Posterior vena cava (tissue), 2 donors: ENCODE measurements around the gene HDGF. TPM values are rescaled to one million over a fixed set of nuclear protein-coding genes. Genes with fewer than 3 reads are reported as not detected.

ENCODE experiments used
- DNase-seq: peaks from one replicate; pipeline ENCODE4 v3.0.0-alpha.2; 2020; ENCODE audit warnings: low spot score
- intact Hi-C, 2 donors: fragments of 100-400 bp; cut with DNase I; formaldehyde crosslinking; loops; one replicate each; pipeline versions ENCODE4 v1.14.1 to v1.14.2; 2022 to 2023
- long read RNA-seq, 2 donors: library from polyadenylated mRNA; unstranded; transcript quantifications; one replicate each; pipeline ENCODE4 v2.0.0, GENCODE V29; 2020 to 2021
- total RNA-seq, 2 donors: library from RNA; stranded (reverse); fragmentation: NEBNext Ultra II Directional; extraction: Animal tissue kit (Norgen Biotek cat#: 25700); gene quantifications; one replicate each; pipeline ENCODE4 v1.2.1, GENCODE V29; 2021
- donor health status: DM: yes; HTN: yes; CAD: no.
- donor health status: DM: yes; HTN: yes; CAD: no.

HDGF gene
- 100 to 1,000 TPM; 101 to 126 TPM for total RNA-seq
- long read RNA-seq, donor 1, transcript HDGF-201 (6 exons, 2,380 nt): major isoform, 57 of 73 reads
- long read RNA-seq, donor 1, partial matches to known transcripts: 15 of 73 reads
- long read RNA-seq, donor 1, other reads (novel, unspliced or antisense): 0 of 73 reads
- long read RNA-seq, donor 2, transcript HDGF-201 (6 exons, 2,380 nt): major isoform, 45 of 111 reads
- long read RNA-seq, donor 2, partial matches to known transcripts: 40 of 111 reads
- long read RNA-seq, donor 2, other reads (novel, unspliced or antisense): 22 of 111 reads

GRCh38 chr1:156751451-156751756 lies at the start of gene HDGF:
HDGF (minus strand) TSS chr1:156751675; CDS start chr1:156751429, 246 bp downstream.
- no peak for DNase-seq
- intact Hi-C loops: no loop called here

- DNase-seq: no peak
- intact Hi-C loops: loop anchor here in 1 of 2 donors (10.0 kb wide), 1 partner anchor 67 kb away; the partner anchor contains the start of gene NTRK1
Measured at GRCh38 chr1:156797212-156797871, 45.9 kb upstream of the HDGF start.

- intact Hi-C loops: loop anchor here in 1 of 2 donors (10.0 kb wide), 1 partner anchor 68 kb away; the partner anchor contains the start of gene NTRK1
- no peak for DNase-seq
Measured at GRCh38 chr1:156796340-156797097, 45.0 kb upstream of the HDGF start.

- no peak for DNase-seq
- intact Hi-C loops: loop anchor here in 1 of 2 donors (10.0 kb wide), 1 partner anchor 69 kb away; the partner anchor contains the start of gene NTRK1
Measured at GRCh38 chr1:156795787-156796186, 44.3 kb upstream of the HDGF start.

GRCh38 chr1:156795374-156795733 lies 43.9 kb upstream of the HDGF start:
- intact Hi-C loops: loop anchor here in 1 of 2 donors (10.0 kb wide), 1 partner anchor 69 kb away; the partner anchor contains the start of gene NTRK1
- DNase-seq: no peak

- DNase-seq: no peak
- intact Hi-C loops: loop anchor here in 1 of 2 donors (10.0 kb wide), 1 partner anchor 70 kb away; the partner anchor contains the start of gene NTRK1
Measured at GRCh38 chr1:156794506-156795373, 43.3 kb upstream of the HDGF start.

GRCh38 chr1:156789621-156790318 lies 38.3 kb upstream of the HDGF start:
- intact Hi-C loops: loop anchor here in 1 of 2 donors (10.0 kb wide), 1 partner anchor 75 kb away; the partner anchor contains the start of gene NTRK1
- no peak for DNase-seq

- DNase-seq: no peak
- intact Hi-C loops: no loop called here
Measured at GRCh38 chr1:156788136-156788535, 36.7 kb upstream of the HDGF start.

GRCh38 chr1:156786640-156787039 lies 35.2 kb upstream of the HDGF start:
- no peak for DNase-seq
- intact Hi-C loops: no loop called here

GRCh38 chr1:156785458-156785857 lies 34.0 kb upstream of the HDGF start:
- intact Hi-C loops: no loop called here
- no peak for DNase-seq

- no peak for DNase-seq
- intact Hi-C loops: no loop called here
Measured at GRCh38 chr1:156781585-156782186, 30.2 kb upstream of the HDGF start.

- DNase-seq: no peak
- intact Hi-C loops: no loop called here
Measured at GRCh38 chr1:156777573-156777972, 26.1 kb upstream of the HDGF start.

GRCh38 chr1:156776942-156777341 lies 25.5 kb upstream of the HDGF start:
- DNase-seq: no peak
- intact Hi-C loops: no loop called here

- intact Hi-C loops: no loop called here
- DNase-seq: no peak
Measured at GRCh38 chr1:156775799-156776198, 24.3 kb upstream of the HDGF start.

GRCh38 chr1:156773607-156774006 lies 22.1 kb upstream of the HDGF start:
- no peak for DNase-seq
- intact Hi-C loops: no loop called here

GRCh38 chr1:156772728-156773497 lies 21.4 kb upstream of the HDGF start:
- intact Hi-C loops: no loop called here
- DNase-seq: peak; percentile 72

- no peak for DNase-seq
- intact Hi-C loops: no loop called here
Measured at GRCh38 chr1:156772222-156772621, 20.7 kb upstream of the HDGF start.
